ENCODE measurements around the gene TMEM143.

The TMEM143 gene

DNA sequence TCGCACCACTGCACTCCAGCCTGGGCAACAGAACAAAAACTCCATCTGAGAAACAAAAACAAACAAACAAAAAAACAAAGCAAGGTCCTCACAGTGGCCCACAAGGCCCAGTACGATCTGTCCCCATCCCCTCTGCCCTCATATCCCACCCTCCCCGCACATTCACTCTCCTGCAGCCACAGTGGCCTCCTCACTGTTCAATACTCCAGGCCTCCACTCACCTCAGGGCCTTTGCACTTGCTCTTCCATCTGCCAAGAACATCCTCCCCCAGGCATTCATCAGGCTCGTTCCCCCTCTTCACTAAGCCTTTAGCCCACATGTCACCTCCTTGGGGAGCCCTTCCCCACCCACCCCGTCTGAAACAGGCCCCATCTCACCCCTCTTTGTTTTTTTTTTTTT lies 4.6 kb downstream of the TMEM143 start:
- no peak for DNase-seq (ENCODE audit: low spot score)

DNA sequence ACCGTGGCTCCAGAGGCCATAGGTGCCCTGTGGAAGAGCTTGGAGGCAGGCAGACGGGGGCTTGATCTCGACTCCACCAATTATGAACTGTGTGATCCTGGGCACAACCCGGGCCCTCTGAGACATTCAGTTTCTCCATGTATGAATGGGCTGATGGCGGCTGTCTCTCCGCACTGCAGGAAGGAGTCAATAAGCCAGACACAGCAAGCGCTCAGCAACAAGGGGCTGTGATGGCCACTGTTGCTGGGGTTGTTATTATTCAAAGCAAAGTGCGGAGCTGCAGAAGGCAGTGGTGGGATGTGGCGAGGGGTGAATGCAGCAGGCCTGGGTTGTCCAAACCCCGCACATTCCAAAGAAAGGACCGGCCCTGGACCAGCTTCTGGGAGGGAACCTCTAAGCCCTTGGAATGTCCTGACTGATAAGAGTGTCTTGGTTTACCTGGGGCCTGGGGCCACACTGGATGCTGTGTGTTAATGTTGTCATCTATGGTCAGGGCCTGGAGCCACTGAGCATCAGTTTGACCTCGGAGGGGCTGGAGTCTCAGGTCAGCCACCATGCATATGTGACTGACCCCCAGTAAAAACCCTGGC lies 8.3 kb downstream of the TMEM143 start:
- DNase-seq (ENCODE audit: low spot score), result no peak

DNA sequence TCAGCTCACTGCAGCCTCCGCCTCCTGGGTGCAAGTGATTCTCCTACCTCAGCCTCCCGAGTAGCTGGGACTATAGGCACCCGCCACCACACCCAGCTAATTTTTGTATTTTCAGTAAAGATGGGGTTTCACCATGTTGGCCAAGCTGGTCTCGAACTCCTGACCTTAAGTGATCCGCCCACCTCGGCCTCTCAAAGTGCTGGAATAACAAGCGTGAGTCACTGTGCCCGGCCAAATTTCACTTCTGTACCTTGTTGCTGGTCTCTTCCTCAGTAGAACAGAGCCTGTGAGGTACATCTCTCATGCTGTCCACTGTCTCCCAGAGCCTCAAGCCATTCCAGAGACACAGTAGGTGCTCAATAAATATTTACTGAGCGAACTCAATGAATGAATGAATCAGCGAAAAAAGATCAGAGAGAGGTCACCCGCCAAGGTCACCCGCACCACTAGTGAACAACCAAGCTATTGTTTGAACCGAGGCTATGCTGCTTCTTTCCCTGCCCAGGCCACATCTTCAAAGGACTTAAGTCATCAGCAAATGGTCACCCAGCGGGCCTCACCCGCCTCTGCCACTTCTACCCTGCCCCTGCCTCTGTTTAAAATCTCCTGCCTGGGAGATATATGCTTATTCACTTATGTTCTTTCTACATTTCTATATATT lies 9.3 kb downstream of the TMEM143 start:
- peak; percentile 98 for DNase-seq (ENCODE audit: low spot score)

DNA sequence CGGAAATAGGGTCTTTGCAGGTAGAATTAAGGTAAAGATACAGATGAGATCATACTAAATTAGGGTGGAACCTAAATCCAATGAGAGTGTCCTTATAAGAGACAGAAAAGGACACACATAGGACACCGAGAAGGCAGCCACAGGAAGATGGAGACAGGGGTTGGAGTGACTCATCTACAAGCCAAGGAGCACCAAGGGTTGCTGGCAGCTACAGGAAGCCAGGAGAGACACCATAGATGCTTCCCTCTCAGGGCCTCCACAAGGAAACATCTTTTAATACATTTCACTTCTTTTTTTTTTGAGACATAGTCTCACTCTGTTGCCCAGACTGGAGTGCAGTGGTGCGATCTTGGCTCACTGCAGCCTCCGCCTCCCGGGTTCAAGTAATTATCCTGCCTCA lies 10.1 kb downstream of the TMEM143 start:
- peak; percentile 56 for DNase-seq (ENCODE audit: low spot score)

DNA sequence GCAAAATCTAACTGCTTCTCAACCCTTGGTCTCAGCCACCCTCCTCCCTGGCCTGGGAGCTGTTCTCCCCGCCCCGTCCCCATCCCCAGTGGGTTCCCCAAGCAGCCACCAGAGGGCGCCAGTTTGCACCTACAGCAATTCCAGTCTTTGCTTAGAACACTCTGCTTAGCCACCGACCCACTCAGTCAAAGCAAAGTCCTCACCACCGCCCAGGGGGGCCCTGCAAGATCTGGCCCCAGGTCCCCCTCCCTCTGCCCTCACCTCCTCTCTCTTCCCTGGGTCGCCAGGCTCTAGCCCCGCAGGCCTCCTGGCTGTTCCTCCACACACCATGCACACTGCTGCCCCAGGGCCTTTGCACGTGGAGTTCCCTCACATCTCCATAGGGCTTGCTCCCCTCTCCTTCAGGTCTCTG lies 12.4 kb downstream of the TMEM143 start:
- DNase-seq (ENCODE audit: low spot score), result peak; percentile 52

GRCh38 chr19:48350856-48351255 lies 12.9 kb downstream of the TMEM143 start:
- no peak for DNase-seq (ENCODE audit: low spot score)

- no peak for DNase-seq (ENCODE audit: low spot score)
These were observed 15.0 kb downstream of the TMEM143 start for GRCh38 chr19:48348737-48349136.

DNA sequence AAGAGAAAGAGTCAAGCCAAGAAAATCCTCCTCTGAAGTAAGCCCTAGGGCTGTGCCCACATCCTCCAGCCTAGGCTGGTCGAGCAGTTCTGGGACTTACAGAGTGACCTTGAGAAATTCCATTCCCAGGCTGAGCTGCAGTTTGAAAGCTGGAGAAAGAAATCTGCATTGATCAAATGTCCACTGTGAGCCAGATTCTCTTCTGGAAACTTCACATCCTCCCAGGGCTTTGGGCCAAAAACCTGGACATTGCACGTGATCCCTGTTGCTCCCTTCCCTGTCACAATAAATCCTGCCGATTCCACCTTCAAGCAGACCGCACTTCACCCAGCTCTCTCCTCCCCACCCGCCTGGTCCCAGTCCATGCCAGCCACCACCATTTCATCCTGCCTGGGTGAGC lies 15.7 kb downstream of the TMEM143 start:
- no peak for DNase-seq (ENCODE audit: low spot score)

GRCh38 chr19:48346191-48346590 lies 17.5 kb downstream of the TMEM143 start:
- no peak for DNase-seq (ENCODE audit: low spot score)

DNA sequence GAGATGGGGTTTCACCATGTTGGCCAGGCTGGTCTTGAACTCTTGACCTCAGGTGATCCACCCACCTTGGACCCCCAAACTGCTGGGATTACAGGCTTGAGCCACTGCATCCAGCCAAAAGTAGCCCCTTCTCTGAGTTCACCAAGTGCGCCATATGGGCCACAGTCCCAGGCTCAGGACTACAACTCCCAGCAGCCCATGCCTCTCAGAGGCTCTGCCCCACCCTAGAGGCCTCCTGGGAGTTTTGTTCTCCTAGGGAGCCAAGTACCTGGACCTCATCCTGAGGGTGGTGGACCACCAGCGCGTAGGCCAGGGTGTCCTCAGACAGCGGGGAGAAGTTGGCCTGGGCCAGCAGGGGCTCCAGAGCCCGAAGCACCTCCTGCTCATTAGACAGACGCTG lies 18.8 kb downstream of the TMEM143 start:
- DNase-seq (ENCODE audit: low spot score), result no peak

DNA sequence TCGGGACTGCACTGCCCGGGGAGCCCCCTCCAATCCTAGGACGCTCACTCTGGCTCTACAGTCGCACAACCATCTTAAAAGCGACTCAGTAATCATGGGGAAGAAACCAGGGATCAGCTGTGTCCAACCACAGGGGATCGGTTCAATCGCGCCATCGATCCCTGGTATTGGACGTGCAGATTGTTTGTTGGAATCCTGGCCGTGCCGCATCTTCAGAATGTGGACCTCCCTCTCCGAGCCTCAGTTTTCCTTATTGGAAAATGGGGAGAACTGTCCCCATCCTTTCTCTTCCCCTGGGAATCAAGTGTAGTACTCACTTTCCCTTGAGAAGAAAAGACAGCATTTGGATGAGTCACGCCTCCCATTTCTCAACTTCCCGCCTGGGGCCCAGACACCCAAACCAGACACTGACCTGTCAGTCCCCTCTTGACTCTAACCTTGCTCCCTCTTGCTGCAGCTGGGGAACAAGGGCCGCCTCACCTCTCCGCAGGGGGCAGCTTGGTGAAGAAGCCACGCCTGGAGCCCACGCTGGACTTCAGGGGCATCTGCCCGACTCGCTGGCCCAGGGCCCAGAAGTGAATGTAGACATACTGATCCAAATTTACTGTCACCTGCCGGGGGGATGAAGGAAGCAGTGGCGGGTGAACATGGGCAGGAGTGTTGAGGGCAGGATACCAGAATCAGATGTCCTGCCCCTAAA lies 20.7 kb downstream of the TMEM143 start:
- no peak for DNase-seq (ENCODE audit: low spot score)

- DNase-seq (ENCODE audit: low spot score), result no peak
These were observed 21.4 kb downstream of the TMEM143 start for GRCh38 chr19:48342414-48342738.

DNA sequence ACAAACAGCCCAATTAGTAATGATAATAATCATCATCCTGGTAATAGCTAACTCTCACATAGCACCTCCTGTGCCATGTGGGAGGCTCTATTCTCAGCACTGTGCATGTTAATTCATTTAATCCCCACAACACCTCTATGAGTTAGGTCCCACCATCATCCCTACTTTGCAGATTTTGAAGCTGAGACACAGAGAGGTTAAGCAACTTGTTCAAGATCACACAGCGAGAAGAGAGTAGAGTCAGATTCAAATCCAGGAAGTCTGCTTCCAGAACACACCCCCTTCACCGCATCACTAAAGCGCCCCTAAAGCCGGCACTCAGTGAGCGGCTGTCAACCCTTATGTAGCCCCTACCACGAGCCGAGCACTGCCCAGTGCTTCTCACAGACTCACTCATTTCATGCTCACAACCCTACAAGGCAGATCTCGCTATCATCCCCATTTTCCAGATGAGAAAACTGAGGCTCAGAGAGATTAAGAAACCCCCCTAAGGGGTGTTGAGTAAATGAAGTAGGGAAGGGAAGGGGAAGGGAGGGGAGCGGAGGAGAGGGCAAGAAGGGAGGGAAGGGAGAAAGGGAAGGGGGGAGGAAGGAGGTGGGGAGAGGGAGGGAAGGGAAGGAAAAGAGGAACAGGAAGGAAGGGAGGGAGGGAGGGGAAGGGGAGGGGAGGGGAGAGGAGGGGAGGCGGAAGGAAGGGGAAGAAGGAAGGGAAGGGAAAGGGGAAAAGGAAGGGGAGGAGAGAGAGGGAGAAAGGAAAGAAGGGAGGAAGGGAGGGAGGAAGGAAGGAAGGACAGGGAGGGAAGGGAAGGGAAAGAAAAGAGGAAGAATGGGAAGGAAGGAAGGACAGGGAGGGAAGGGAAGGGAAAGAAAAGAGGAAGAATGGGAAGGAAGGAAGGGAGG lies 22.0 kb downstream of the TMEM143 start:
- no peak for DNase-seq (ENCODE audit: low spot score)

GRCh38 chr19:48340995-48341394 lies 22.7 kb downstream of the TMEM143 start:
- no peak for DNase-seq (ENCODE audit: low spot score)

GRCh38 chr19:48338802-48339503 lies 24.8 kb downstream of the TMEM143 start:
- no peak for DNase-seq (ENCODE audit: low spot score)

- DNase-seq (ENCODE audit: low spot score), result no peak
These were observed 25.4 kb downstream of the TMEM143 start for GRCh38 chr19:48338253-48338755.

DNA sequence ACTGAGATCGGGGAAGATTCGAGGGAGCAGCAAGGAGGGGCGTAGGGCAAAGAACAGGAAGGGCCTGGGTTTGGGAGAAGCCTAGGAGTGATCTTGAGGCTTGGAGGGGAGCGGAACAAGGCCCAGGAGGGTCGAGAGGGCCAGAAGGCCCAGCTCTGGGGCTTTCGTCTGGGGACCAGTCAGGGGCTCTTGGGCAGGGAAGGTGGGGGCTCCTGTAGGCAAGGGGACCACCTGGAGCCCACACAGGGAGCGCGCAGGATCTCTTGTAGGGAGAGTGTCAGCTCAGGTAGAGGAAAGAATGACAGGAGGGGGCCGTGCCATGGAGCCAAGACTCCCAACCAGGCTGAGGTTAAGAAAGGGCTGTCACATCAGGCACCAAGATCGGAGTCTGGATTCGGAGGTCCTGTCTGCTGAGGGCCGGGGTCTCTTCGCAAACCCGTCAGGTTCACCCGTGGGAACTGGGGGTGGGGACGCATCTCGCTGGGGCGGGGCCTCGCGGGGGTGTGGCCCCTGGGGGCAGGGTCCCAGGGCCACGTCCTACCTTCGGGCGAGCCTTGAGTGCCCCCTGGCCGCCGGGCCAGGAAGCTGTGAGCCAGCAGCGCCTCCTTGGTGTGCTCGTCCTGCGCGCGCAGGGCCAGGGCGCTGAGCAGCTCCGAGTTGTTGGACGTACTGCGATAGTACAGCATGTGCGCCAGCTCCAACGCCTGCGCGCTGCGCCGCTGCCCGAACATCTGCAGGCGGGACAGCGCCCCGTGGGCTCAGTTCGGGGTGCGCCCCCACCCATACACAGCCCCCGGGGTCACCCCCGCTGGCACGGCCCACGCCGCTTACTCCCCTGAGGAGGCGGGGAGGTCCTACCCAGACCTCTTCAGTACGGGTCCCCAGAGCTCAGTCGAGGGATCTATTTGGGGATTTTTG lies 30.0 kb downstream of the TMEM143 start:
- DNase-seq (ENCODE audit: low spot score), result peak; percentile 95

DNA sequence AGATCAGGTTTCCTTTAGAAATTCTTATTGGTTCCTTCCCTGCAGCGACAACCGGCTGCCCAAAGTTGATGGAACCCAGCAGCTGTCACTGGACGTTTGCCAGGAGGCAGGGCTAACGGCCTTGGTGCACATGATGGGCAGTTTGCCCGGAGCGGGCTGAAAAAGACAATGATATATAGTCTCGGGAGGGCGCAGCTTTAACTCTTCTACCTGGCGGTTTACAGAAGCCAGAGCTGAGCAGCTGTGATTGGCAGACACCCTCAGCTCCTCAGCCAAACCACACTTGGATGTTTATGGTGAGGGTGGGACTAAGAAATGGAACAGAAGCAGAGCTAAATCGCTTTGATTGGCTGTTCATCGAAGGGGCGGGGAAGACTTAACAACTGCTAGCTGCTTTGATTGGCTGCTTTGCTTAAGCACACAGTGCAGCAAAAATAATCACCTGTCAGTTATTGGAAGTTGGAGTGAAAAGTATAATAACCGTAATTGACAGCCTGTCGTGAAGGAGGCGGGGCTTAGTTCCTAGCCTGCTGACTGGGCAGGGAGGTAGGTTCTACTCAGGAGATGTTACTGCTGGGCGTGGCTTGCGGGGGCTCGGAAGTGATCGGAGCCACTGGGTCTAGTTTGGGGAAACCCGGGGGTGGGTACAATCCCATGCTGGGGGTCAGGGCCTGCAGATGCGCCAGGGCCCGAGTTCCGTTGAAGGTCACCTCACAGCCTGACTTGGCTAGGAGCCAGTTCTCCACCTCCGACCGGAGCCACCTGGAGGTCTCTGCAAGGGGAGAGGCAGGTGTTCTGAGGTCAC lies 30.9 kb downstream of the TMEM143 start:
- peak; percentile 100 for DNase-seq (ENCODE audit: low spot score)

DNA sequence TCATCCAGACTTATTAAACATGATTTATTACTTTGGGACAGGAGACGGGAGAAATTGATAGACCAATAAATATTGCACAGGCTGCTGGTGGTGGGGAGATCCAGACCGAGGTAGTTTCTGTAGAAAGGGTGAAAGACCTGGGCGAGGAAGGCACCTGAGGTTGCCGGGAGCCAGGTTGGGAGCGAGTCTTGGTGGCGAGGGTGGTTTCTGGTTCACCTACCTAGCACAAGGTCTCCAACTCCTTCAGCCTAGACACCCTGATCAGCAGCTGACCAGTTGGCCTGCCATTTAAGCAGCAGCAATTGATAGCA lies 31.4 kb downstream of the TMEM143 start:
- DNase-seq (ENCODE audit: low spot score), result no peak

Measured in SW480 (cell line).